ENCODE results near the gene ATP1A2. TPM values are rescaled to one million over a fixed set of nuclear protein-coding genes. Genes with fewer than 3 reads are reported as not detected.
A peak's percentile ranks its signal among the peaks of the same experiment; 100 is the strongest.

The ATP1A2 gene
- polyA plus RNA-seq, 1 experiment = 6.2 TPM

GRCh38 chr1:160070243-160071163 lies 45.1 kb upstream of the ATP1A2 start:
- peak overlapping the region; percentile 62 for H3K4me3 ChIP-seq (ENCODE audit: low read depth, low read length)
- ChIA-PET POLR2A (interaction anchor here (0.5 kb wide), 1 partner anchor 189 kb away, joined by 3 read pairs; no protein-coding TSS in a partner anchor), CTCF (interaction anchor here (0.6 to 3.1 kb wide), 6 partner anchors 9 to 64 kb away, joined by 3 to 17 read pairs (median 8); no protein-coding TSS in a partner anchor)
- no peak for DNase-seq (ENCODE audit: low read depth, low spot score)
- peaks cover 67% of the 10 kb centered on the region for H3K27me3 ChIP-seq (ENCODE audit: control insufficient read depth, insufficient read depth, low read length)
- H3K27ac ChIP-seq (ENCODE audit: low read depth, low read length) = no peak overlapping the region
- H3K9me3 ChIP-seq (ENCODE audit: control insufficient read depth, insufficient read depth, low read length) = no peaks in the 10 kb centered on the region; the same call in 1 of the 2 replicates
- no peak for TF ChIP-seq CTCF (IDR thresholded peaks at IDR 0.05; ENCODE audit: low read depth, low read length)

GRCh38 chr1:160071289-160071688 lies 44.3 kb upstream of the ATP1A2 start:
- ChIA-PET POLR2A (no interaction called here), CTCF (interaction anchor here (1.0 to 3.1 kb wide), 4 partner anchors 13 to 181 kb away, joined by 3 to 17 read pairs (median 8); no protein-coding TSS in a partner anchor)
- Histone ChIP-seq H3K4me3 (ENCODE audit: low read depth, low read length) (no peak overlapping the region), H3K27ac (ENCODE audit: low read depth, low read length) (no peak overlapping the region), H3K27me3 (ENCODE audit: control insufficient read depth, insufficient read depth, low read length) (peaks cover 66% of the 10 kb centered on the region), H3K9me3 (ENCODE audit: control insufficient read depth, insufficient read depth, low read length) (no peaks in the 10 kb centered on the region; the same call in 1 of the 2 replicates)
- DNase-seq (ENCODE audit: low read depth, low spot score) = no peak
- TF ChIP-seq CTCF (IDR thresholded peaks at IDR 0.05; ENCODE audit: low read depth, low read length) = no peak

- Histone ChIP-seq H3K27me3 (ENCODE audit: control insufficient read depth, insufficient read depth, low read length) (peaks cover 45% of the 10 kb centered on the region), H3K9me3 (ENCODE audit: control insufficient read depth, insufficient read depth, low read length) (no peaks in the 10 kb centered on the region; the same call in 1 of the 2 replicates), H3K27ac (ENCODE audit: low read depth, low read length) (no peak overlapping the region), H3K4me3 (ENCODE audit: low read depth, low read length) (no peak overlapping the region)
- CTCF ChIA-PET = interaction anchor here (0.6 to 6.5 kb wide), 3 partner anchors 12 to 304 kb away, joined by 3 to 56 read pairs (median 4); no protein-coding TSS in a partner anchor
- POLR2A ChIA-PET = no interaction called here
- DNase-seq (ENCODE audit: low read depth, low spot score) = no peak
- TF ChIP-seq CTCF (IDR thresholded peaks at IDR 0.05; ENCODE audit: low read depth, low read length) = no peak
These were observed 40.7 kb upstream of the ATP1A2 start for GRCh38 chr1:160074865-160075264.

- CTCF ChIA-PET = interaction anchor here (0.5 to 6.5 kb wide), 5 partner anchors 12 to 1548 kb away, joined by 3 to 56 read pairs (median 4); no protein-coding TSS in a partner anchor
- TF ChIP-seq CTCF (IDR thresholded peaks at IDR 0.05; ENCODE audit: low read depth, low read length) = no peak
- peaks cover 48% of the 10 kb centered on the region for H3K27me3 ChIP-seq (ENCODE audit: control insufficient read depth, insufficient read depth, low read length)
- no peak overlapping the region for H3K4me3 ChIP-seq (ENCODE audit: low read depth, low read length)
- H3K27ac ChIP-seq (ENCODE audit: low read depth, low read length) = no peak overlapping the region
- DNase-seq (ENCODE audit: low read depth, low spot score) = no peak
- POLR2A ChIA-PET = no interaction called here
- no peaks in the 10 kb centered on the region for H3K9me3 ChIP-seq (ENCODE audit: control insufficient read depth, insufficient read depth, low read length)
These were observed 39.7 kb upstream of the ATP1A2 start for GRCh38 chr1:160075836-160076235.

- Histone ChIP-seq H3K9me3 (ENCODE audit: control insufficient read depth, insufficient read depth, low read length) (no peaks in the 10 kb centered on the region), H3K4me3 (ENCODE audit: low read depth, low read length) (no peak overlapping the region), H3K27ac (ENCODE audit: low read depth, low read length) (no peak overlapping the region), H3K27me3 (ENCODE audit: control insufficient read depth, insufficient read depth, low read length) (peaks cover 49% of the 10 kb centered on the region)
- no peak for TF ChIP-seq CTCF (IDR thresholded peaks at IDR 0.05; ENCODE audit: low read depth, low read length)
- CTCF ChIA-PET = interaction anchor here (0.5 to 6.5 kb wide), 6 partner anchors 11 to 1548 kb away, joined by 3 to 56 read pairs (median 4); no protein-coding TSS in a partner anchor
- DNase-seq (ENCODE audit: low read depth, low spot score) = no peak
- POLR2A ChIA-PET = no interaction called here
These were observed 39.3 kb upstream of the ATP1A2 start for GRCh38 chr1:160076295-160076694.
